Activated CD4-positive, CD25-positive, alpha-beta regulatory T cell treated with anti-CD3 and anti-CD28 coated beads, Interleukin-2, amount 50 U/mL, for 24 hours (primary cell): ENCODE data around the gene SMARCA2.

Experiments
- ATAC-seq, 2 donors: fragments of 150-1000 bp; cut with Tn5 transposase; one replicate each; pipeline ENCODE4 v1.10.0; 2021; ENCODE audit warnings: mild to moderate bottlenecking in 1 of 2, moderate library complexity in 1 of 2

SMARCA2 gene

DNA sequence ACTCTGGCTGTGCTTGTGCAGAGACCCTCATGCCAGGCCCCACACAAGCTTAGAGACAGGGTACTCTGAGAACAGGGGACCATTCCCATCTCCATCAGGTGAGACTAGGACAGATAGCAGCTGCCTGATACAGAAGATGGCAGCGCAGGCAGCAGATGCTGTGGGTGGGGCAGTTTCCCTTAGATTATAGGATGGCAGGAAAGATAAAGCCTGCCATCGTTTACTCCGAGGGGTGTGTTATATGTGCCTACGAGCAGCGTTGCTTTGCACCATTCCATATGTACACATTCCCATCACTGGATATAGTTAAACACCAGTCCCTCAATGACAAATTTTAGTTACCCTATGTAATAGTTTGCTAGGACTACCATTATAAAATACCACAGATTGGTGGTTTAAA, 135.2 kb downstream of the SMARCA2 start:
- no peak for ATAC-seq

DNA sequence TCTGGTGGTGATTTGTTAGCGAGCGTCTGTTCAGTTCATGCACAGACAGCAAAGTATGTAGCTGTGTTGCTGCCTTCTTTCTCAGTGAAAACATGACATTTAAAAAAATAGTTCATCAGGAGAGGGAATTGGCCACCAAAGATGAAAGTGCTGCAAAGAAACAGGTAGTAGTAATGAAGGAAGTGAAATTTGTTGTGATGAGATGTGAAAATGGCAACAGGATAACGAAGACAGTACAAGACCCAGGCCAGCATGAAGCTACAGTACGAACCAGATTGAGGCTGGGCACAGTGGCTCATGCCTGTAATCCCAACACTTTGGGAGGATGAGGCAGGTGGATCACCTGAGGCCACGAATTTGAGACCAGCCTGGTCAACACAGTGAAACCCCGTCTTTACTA, 136.0 kb downstream of the SMARCA2 start:
- ATAC-seq = no peak

DNA sequence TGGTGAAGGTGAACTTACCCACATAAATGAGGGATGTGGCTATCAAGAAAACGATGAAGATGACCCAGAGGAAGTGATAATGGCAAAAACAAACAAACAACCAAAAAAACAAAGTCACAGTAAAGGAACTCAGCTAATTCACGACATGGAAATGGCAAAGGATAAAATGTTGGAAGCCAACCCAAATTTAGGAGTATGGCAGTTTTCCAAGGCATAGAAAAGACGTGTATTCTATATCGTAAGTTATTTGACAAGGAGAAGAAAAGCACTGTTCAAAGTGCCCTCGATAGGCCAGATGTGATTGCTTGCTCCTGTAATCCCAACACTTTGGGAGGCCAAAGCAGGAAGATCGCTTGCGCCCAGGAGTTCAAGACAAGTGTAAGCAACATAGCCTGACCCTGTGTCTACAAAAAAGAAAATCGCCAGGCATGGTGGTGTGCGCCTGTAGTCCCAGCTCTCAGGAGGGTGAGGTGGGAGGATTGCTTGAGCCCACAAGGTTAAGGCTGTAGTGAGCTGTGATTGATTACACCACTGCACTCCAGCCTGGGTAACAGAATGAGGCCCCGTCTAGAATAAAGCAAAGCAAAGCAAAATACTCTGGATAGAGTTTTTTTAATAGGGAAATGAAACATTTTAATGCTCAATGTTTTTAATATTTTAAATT, 138.0 kb downstream of the SMARCA2 start:
- ATAC-seq = no peak

DNA sequence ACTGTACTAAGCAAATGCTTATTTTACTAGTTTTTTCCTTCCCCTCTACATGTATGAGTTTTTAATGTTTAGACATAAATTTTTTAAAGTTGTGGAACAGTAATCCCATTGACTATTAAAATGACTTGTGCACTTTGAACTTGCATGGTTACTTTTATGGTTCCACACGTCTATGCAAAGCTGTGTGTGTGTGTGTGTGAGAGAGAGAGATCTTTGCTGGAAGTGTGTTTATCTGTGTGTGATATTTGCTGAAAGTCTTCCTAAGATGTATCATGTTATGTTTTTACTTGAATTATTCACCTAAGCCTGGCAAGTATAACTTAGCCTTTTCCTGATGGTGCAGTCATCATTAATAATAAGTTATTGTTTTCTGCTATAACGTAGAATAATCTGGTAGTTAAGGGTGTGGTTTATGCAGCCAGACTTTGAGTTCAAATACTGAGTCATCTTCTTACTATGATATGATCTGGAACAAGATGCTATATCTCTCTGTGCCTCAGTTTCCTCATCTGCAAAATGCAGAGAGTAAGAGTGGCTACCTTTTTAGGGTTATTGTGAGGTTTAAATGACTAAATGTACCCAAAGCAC, 138.6 kb downstream of the SMARCA2 start:
- no peak for ATAC-seq

DNA sequence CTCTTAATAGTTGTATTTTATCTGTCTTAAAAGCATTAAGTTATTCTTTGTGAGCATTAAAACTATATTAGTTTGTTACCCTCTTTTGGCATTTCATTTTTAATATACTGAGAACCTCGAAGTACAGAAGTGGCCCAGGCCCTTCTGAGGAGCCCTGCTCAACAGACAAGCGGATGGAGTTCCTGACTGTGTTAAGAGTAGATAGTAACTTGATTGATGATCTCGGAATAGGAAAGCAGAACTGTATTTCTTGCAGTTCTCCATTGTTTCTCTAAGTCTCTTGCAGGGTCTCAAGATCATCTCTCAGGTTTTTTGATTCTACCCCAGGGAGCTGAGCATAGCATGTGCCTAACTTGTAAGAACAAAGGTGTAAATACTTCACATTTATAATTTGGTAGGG, 139.6 kb downstream of the SMARCA2 start:
- no peak for ATAC-seq

DNA sequence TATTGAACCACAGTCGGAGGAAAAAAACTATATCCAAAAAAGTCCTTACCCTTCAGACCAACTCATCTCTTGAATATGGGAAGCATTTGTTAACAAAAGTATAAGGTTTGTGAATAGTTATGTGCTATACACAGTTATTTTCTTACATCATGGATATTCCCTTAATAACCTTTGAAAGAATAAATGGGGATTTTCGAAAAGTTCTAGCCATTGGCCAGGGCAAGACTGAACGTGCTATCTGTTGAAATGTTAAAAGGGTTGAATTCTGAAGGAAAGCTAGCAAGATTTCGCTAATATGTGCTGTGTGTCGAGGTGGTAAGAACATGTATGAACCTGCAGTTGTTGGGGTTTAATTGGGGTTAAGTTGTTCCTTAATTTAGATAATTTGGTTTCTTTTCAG, 140.8 kb downstream of the SMARCA2 start:
- no peak for ATAC-seq

DNA sequence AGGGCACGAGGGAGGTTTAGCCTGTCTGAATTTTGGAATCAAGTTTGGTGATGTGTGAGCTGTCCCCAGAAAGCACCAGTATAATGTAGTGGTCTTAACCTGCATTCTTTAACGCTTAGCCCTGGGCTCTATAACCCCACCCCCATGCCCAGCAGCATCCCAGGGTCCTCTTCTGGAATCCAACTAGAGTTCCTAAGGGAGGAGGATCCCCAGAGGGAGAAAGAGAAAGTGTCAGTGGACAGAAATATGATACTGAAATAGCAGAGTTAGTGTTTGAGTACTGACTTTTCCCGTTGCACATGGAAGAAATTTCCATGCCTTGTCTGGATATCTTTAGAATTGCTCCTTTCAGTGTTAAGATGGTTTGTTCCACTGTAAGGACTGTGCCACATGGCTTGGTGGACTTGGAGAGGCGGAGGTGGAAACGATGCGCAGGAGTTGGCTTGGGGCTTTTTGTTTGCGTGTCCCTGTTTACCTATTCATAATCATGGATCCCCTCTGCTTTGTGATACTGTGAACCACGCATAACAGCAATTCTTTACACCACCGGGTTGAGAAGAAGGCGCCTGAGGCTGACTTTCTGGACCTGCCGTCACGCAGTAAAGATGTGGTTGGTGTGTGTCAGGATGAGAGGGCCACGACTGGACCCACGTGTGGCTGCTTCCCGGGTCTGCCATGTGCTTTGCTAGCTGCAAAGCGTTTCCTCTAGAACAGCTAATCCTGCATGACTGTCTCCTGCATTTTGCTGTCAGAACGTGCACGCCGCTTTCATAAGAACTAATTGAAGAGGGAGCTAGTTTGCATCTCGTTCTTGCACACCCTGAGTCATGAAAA, 142.3 kb downstream of the SMARCA2 start:
- ATAC-seq = peak; percentile 73 to 76

DNA sequence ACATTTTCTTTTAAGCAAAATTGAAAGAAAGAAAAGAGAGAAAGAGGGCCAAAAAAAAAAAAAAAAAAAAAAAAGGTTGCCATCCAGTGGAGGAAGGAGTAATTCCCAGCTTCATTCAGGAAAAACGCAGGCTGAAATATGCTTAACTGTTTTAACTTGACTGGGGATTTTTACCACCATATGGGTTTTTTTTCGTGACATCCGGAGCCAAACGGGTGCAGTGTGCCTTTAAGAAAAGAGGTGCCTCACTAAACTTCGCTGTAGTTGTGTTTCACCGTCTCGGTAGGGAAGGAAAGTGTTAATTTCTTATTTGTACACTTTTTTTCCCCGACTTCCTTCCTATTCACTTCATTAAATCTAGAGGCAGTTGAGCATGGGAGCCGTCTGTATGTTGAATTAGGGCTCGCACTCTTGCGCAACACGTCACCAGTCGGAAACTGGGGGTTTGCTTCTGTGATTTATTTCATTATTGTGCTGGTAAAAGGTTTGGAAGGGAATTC, 143.0 kb downstream of the SMARCA2 start:
- ATAC-seq = peak; percentile 50 to 67

DNA sequence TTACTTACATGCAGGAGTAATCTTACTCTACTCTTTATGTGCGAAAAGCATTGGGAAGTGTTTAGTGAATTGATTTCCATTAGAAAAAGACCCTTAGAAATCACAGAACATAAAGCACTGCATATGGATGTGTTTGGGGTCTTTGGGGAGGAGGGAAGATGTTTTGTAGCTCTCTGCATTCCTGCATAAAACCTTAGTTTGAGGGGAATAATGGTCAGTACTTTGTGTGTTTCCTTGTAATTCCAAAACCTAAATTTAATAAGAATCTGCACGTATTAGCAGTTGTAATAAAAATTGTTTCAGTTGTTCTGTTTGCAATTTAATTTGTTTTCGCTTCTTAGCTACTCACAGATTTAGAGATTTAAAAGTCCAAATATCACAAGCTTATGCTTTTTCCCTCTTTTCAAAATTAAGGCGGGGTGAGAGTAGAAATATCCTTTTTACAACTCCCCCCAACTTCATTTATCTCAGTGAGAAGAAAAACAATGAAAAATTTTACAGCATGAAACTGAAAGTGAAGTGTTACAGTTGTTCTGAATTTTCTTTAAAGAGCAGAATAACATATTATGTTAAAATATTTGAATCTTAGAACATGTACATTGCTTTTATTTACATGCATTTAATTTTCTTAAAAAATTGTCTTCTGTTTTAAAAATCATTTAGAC, 143.8 kb downstream of the SMARCA2 start:
- no peak for ATAC-seq

DNA sequence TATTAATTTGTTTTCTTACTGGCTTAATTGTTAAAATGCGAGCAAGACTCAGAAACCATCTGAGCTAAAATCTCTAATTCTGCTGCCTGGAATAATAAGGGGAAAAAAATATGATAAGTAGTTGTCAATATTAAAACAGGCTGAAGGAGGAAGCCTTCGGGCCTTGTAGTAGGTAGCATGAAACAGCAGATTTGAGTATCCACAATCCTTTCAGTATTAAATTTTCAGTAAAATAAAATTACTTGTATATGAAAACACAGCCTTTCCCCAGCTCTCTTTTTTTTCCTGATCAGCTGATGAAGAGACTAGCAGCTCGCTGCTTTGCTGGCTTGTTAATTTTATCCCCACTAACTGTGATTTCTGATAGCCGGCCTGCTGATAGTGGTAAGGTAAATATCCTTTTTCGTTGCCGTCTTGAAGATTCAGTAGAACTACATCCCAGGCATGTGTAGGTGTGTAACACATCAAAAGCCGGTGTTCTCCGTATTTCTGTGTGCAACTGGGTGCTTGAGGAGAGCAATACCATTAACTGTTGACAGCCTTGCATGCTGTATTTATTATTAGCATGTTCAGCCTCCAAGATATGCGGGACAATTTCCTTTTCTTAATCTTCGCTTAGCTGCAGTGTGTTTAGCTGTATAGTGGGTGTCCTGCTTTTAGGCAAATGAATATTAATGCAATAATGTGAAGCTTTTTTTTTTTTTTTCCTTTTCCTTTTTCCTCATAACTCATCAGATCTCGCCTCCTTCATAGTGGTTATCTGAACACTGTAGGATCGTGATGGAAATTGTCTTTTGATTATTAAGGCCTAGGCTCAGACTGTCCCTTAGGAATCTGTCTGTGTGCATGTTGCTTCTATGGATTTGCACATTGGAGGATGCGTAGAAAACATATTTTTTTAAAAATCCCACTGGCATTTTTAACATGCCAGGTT, 144.6 kb downstream of the SMARCA2 start:
- no peak for ATAC-seq

DNA sequence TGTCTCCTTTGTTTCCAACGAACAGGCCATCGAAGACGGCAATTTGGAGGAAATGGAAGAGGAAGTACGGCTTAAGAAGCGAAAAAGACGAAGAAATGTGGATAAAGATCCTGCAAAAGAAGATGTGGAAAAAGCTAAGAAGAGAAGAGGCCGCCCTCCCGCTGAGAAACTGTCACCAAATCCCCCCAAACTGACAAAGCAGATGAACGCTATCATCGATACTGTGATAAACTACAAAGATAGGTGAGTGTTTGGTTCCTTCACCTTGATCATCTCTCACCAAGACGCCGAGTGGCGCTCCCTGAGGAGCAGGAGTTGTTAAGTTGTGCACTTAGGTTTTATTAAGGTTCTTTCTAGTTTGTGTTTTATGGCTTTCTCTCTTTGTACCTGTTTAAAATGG, 146.5 kb downstream of the SMARCA2 start:
- ATAC-seq = no peak

DNA sequence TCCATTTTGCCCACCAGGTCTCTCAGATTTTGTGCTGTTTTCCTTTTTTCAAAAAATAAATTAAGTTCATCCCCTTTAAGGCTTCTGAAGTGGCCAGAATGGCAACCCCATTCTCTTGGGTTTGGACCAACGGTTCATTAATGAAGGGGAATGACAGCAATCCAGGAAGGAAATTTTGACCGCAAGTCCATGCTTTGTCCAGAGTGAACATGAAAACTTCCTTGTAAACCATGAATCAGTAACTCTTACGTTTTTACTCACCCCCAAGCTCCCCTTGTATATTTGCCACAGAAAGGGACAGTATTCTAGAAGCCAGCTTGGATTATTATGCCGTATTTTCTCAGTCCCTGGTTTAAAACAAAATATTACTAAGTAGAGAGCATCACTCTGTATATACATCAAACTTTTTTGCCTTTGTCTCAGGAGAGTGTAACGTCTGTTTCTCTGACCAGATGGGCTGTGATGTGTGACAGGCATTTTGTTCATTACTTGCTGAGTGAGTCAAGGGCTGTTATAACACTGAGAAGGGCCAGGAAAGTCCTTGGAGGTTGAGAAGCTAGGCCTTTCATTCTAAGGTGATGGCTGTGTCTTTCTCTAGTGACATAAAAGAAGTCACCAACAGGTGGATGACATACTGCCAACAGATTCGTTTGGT, 148.2 kb downstream of the SMARCA2 start:
- ATAC-seq = no peak

DNA sequence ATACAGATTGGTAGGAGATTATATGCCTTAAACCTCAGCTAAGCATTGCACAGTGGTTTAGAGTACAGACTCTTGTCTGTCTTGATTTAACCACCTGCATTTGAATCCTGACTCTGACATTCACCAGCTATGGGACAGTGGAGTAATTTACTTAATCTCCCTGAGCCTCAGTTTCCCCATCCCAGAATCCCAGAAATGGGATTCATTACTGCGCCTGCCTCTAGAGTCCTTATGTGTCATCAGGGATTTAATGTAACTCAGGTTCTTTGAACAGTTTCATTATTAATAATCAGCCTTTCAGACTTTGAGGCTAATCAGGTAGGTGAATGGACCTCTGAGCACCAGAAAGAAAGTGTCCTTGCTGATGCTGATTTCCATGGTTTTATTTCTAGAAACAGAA, 149.1 kb downstream of the SMARCA2 start:
- no peak for ATAC-seq

DNA sequence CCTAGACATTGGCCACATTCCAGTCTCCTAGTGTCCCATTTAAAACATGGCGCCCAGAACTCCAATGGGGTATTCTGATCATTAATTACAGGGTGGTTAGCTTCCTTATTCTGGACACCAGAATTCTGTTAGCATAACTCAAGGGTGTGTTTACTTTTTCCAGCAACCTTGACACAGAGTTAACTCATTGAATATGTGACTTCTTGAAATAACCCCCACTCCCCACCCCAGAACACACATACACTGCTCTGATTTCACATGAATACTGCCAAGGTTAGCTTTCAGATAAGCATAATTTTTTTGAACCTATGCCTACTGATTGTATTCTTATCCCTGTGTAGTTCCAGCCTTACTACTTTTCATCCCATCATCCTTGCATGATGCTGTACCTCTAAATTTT, 151.1 kb downstream of the SMARCA2 start:
- no peak for ATAC-seq

DNA sequence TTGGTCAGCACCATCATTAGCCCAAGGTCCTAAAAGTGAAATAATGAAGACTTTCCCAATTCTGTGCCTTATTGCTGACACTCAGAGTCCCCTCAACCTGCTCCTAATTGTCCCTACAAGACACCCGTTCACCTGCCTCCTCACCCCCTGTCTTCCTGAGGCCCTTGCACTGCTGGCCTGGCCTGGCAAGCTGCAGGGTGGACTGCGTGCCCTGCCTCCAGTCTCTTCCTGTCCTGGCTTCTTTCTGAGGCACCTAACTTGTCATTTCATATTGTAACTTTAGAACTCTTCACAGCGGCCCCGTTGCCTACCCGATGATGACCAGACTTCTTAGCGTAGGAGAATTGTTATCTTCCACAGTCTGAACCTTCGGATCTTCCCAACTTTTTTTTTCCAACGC, 153.9 kb downstream of the SMARCA2 start:
- ATAC-seq = no peak

DNA sequence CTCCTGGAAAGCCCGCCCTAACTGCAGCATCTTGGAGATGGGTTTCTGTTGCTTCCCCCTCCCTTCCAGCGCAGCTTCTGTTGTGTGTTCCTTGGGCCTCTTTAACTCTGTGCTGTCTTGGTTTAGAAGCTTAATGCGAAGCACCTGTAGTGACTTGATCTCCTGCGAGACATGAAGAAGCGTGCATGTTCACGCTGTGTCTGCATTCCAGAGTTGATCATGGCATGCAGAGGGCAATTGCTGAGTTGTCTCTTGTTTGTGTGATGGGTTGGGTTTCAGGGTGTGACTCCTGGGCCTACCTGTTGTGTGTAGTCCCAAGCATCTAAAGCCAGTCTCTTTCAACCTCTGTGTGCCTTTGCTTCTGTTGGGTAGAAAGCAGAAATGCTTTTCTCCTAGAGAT, 155.6 kb downstream of the SMARCA2 start:
- ATAC-seq = no peak

DNA sequence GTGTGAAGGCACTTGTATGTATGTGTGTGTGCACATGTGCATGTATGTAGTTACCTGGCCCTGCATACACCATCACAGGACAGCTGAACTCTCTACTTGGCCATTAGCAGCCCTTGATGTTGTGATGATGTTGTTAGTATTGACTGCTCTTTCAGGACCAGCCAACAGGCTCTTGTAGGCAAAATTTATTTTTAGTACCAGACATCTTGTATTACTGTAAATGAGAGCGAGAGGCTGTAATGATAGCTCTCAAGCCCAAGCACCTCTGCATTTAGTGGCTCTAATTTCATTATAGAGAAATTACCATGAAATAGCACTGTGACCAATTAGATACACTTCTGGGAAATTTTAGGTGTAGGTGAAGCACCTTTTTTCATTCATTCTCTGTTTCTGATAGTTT, 158.0 kb downstream of the SMARCA2 start:
- ATAC-seq = no peak

DNA sequence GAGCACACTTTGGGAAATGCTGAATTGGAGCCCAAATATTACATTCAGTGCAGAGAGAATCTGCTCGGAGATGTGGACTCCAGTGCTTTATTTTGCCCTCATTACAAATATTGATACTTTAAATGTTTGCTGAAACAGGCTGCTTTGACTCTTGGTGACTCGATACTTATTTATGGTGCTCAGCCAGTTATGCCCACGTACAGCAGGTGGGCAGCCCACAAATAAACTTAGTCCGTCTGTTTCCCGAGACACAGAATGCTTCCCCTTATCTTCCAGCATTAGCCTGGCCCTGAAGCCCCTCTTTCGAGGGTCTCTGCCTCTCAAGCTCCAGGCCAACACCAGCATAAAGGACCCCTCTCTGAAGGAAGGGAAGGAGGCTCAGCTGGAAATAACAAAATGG, 158.7 kb downstream of the SMARCA2 start:
- ATAC-seq = no peak

DNA sequence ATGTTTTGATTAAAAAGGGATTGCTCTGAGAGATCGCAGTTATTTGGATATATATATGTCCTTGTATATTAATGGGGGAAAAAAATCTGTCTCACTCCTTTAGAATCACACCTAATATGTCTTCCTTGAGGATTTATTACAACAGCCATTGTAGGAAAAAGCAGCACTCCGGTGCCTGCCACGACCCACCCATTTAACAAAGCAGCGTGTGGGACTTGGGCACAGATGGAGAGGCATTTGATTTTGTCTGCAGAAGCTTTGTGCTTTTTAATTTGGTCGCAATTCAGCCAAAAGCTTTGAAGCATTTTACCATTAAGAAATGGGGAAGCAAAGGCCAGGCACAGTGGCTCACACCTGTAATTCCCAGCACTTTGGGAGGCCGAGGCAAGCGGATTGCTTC, 159.2 kb downstream of the SMARCA2 start:
- no peak for ATAC-seq

DNA sequence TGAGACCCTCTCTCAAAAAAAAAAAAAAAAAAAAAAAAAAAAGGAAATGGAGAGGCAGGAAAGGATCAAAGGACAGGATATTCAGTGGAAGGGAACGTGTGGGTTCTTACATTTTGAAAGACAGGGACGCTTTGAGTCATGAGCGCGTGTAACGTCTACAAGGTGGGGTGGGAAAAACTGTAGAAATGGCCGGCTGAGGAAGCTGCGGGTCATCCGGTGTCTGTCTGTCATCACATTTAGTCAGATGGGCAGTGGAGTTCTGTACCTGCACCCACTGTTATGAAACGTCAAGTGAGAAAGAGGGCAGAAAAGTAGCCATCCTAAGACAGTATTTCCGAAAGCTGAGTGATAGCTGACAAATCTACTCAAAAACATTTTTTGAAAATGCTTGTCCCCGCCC, 159.8 kb downstream of the SMARCA2 start:
- no peak for ATAC-seq

DNA sequence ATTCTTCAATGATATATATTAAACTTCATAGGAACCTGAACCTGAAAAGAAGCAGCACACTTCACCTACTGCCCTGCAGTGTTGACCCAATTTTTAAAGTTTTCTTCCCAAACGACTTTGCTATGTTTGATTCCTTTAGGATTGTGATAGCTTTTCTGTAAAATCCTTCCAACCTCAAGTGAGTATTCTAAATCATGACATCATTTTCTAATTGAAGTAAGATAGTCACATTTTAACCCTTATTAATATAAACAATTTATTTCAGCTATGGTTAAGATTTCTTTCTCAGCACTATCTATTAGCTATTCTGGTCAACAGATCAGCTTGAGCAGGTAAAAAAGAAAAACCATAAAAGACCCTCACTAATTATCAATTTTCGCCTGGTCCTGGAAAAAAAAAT, 162.0 kb downstream of the SMARCA2 start:
- ATAC-seq = no peak
